SK-N-SH treated with all-trans-retinoic acid at 6 μM for 48 hours (cell line): ENCODE results near the gene PABPN1L.

Experiments
- ATAC-seq: fragments of 200-7000 bp; cut with Tn5 transposase; 3 replicates; pipeline ENCODE4 v1.9.1; 2020; ENCODE audit warnings: mild to moderate bottlenecking, moderate library complexity
- BACH2 ChIP-seq: fragments of 250-450 bp; sonication (Bioruptor Pico); IDR thresholded peaks from 2 replicates; pipeline ENCODE4 v1.9.0; 2021; ENCODE audit warnings: mild to moderate bottlenecking, borderline replicate concordance
- CREB5 ChIP-seq: fragments of 250-450 bp; sonication (Bioruptor Pico); IDR thresholded peaks from 2 replicates; pipeline ENCODE4 v1.5.1; 2020; ENCODE audit warnings: low read depth, mild to moderate bottlenecking, moderate library complexity
- CSDC2 ChIP-seq: fragments of 250-450 bp; sonication (Bioruptor Pico); IDR thresholded peaks from 2 replicates; pipeline ENCODE4 v1.5.0; 2020; ENCODE audit warnings: mild to moderate bottlenecking, moderate library complexity
- CSRNP3 ChIP-seq: fragments of 250-450 bp; sonication (Bioruptor Pico); IDR thresholded peaks from 2 replicates; pipeline ENCODE4 v1.5.1; 2021; ENCODE audit warnings: mild to moderate bottlenecking, moderate library complexity
- ESRRG ChIP-seq: fragments of 250-450 bp; sonication (Bioruptor Pico); IDR thresholded peaks from 2 replicates; pipeline ENCODE4 v1.6.1; 2021; ENCODE audit warnings: mild to moderate bottlenecking
- ISL1 ChIP-seq: fragments of 250-450 bp; sonication (Bioruptor Pico); IDR thresholded peaks from 2 replicates; pipeline ENCODE4 v2.1.2; 2022; ENCODE audit warnings: mild to moderate bottlenecking, moderate library complexity
- OSR1 ChIP-seq: fragments of 250-450 bp; sonication (Bioruptor Pico); IDR thresholded peaks from 2 replicates; pipeline ENCODE4 v1.8.0; 2022; ENCODE audit warnings: moderate library complexity, mild to moderate bottlenecking, inconsistent platforms
- POU6F1 ChIP-seq: fragments of 250-450 bp; sonication (Bioruptor Pico); IDR thresholded peaks from 2 replicates; pipeline ENCODE4 v1.8.0; 2021; ENCODE audit warnings: low read depth, mild to moderate bottlenecking, moderate library complexity, borderline replicate concordance
- PPARA ChIP-seq: fragments of 250-450 bp; sonication (Bioruptor Pico); IDR thresholded peaks from 2 replicates; pipeline ENCODE4 v1.5.0; 2020; ENCODE audit warnings: mild to moderate bottlenecking, borderline replicate concordance
- RARB ChIP-seq: fragments of 250-450 bp; sonication (Bioruptor Pico); IDR thresholded peaks from 2 replicates; pipeline ENCODE4 v1.8.0; 2021; ENCODE audit warnings: mild to moderate bottlenecking, moderate library complexity
- SNAI2 ChIP-seq: fragments of 250-450 bp; sonication (Bioruptor Pico); IDR thresholded peaks from 2 replicates; pipeline ENCODE4 v1.5.0; 2020; ENCODE audit warnings: mild to moderate bottlenecking, moderate library complexity
- TCF4 ChIP-seq: fragments of 250-450 bp; sonication (Bioruptor Pico); IDR thresholded peaks from 2 replicates; pipeline ENCODE4 v1.8.0; 2021; ENCODE audit warnings: mild to moderate bottlenecking, moderate library complexity, borderline replicate concordance
- TOX ChIP-seq: fragments of 250-450 bp; sonication (Bioruptor Pico); IDR thresholded peaks from 2 replicates; pipeline ENCODE4 v1.8.0; 2021; ENCODE audit warnings: mild to moderate bottlenecking, moderate library complexity, borderline replicate concordance
- ZC3H10 ChIP-seq: fragments of 250-450 bp; sonication (Bioruptor Pico); IDR thresholded peaks from 2 replicates; pipeline ENCODE4 v1.5.1; 2021; ENCODE audit warnings: mild to moderate bottlenecking, moderate library complexity
- ZFP3 ChIP-seq: fragments of 250-450 bp; sonication (Bioruptor Pico); IDR thresholded peaks from 2 replicates; pipeline ENCODE4 v1.5.0; 2020; ENCODE audit warnings: mild to moderate bottlenecking, moderate library complexity
- ZFP30 ChIP-seq: fragments of 450-650 bp; formaldehyde crosslinking; IDR thresholded peaks from 2 replicates; pipeline ENCODE4 v1.5.0; 2022; ENCODE audit warnings: mild to moderate bottlenecking, moderate library complexity
- ZNF565 ChIP-seq: fragments of 450-650 bp; formaldehyde crosslinking; conservative IDR thresholded peaks from 2 replicates; pipeline ENCODE4 v1.5.0; 2020; ENCODE audit warnings: low read depth, mild to moderate bottlenecking, moderate library complexity
- ZNF70 ChIP-seq: fragments of 450-650 bp; formaldehyde crosslinking; IDR thresholded peaks from 2 replicates; pipeline ENCODE4 v1.5.0; 2020; ENCODE audit warnings: mild to moderate bottlenecking, moderate library complexity
- ZNF8 ChIP-seq: fragments of 450-650 bp; formaldehyde crosslinking; IDR thresholded peaks from 2 replicates; pipeline ENCODE4 v1.5.0; 2020; ENCODE audit warnings: mild to moderate bottlenecking, moderate library complexity
- TF ChIP-seq, protein P1 (sequence below): fragments of 250-450 bp; sonication (Bioruptor Pico); IDR thresholded peaks from 2 replicates; pipeline ENCODE4 v1.8.0; 2020; ENCODE audit warnings: mild to moderate bottlenecking, moderate library complexity, borderline replicate concordance
- TF ChIP-seq, protein P2 (sequence below): fragments of 250-450 bp; sonication (Bioruptor Pico); IDR thresholded peaks from 2 replicates; pipeline ENCODE4 v1.5.0; 2020; ENCODE audit warnings: mild to moderate bottlenecking, moderate library complexity

PABPN1L gene

DNA sequence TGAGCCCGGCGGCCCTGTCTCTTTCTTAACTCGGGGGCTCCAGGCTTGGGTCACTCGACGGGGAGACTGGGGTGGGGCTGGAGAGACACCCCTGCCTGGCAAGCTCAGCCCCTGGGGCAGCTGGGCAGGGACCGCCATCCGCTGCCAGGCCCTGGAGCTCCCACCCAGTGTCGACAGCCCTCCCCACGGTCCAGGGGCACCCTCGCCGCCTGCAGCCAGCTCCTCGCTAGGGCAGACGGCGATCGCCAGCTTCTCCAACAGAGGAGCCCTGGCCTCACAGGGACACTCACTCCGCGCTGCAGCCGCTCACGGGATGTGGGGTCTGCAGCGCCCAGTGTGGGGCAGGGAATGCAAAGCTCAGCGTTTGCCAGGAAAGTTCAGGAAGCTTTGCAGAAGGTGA is 38.7 kb downstream of the PABPN1L start:
- TF ChIP-seq ZC3H10 (CRISPR knock-in tag), result no peak
- no peak for TF ChIP-seq ESRRG (CRISPR knock-in tag)
- no peak for TF ChIP-seq OSR1 (CRISPR knock-in tag)
- no peak for TF ChIP-seq PPARA (CRISPR knock-in tag)
- no peak for TF ChIP-seq BACH2 (CRISPR knock-in tag)
- no peak for TF ChIP-seq ZFP30 (CRISPR knock-in tag)
- TF ChIP-seq SNAI2 (CRISPR knock-in tag), result no peak
- no peak for TF ChIP-seq RARB
- TF ChIP-seq, protein P1, sequence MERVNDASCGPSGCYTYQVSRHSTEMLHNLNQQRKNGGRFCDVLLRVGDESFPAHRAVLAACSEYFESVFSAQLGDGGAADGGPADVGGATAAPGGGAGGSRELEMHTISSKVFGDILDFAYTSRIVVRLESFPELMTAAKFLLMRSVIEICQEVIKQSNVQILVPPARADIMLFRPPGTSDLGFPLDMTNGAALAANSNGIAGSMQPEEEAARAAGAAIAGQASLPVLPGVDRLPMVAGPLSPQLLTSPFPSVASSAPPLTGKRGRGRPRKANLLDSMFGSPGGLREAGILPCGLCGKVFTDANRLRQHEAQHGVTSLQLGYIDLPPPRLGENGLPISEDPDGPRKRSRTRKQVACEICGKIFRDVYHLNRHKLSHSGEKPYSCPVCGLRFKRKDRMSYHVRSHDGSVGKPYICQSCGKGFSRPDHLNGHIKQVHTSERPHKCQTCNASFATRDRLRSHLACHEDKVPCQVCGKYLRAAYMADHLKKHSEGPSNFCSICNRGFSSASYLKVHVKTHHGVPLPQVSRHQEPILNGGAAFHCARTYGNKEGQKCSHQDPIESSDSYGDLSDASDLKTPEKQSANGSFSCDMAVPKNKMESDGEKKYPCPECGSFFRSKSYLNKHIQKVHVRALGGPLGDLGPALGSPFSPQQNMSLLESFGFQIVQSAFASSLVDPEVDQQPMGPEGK (CRISPR knock-in tag), result no peak
- ATAC-seq, result no peak

GRCh38 chr16:88826070-88826840 is 40.2 kb downstream of the PABPN1L start:
- TF ChIP-seq TOX (CRISPR knock-in tag) (no peak), TCF4 (no peak), SNAI2 (CRISPR knock-in tag) (no peak), ZNF8 (no peak), CSDC2 (CRISPR knock-in tag) (no peak)
- no peak for ATAC-seq

- TF ChIP-seq OSR1 (CRISPR knock-in tag) (no peak), CSRNP3 (CRISPR knock-in tag) (no peak), ZNF70 (no peak), RARB (no peak), CREB5 (no peak), ZNF565 (CRISPR knock-in tag) (no peak), SNAI2 (CRISPR knock-in tag) (no peak), ESRRG (CRISPR knock-in tag) (no peak), ZFP3 (CRISPR knock-in tag) (no peak), POU6F1 (no peak), CSDC2 (CRISPR knock-in tag) (no peak), ZNF8 (no peak), ZFP30 (CRISPR knock-in tag) (no peak), ISL1 (CRISPR knock-in tag) (no peak), TCF4 (no peak)
- TF ChIP-seq, protein P1 (CRISPR knock-in tag), result no peak
- TF ChIP-seq, protein P2, sequence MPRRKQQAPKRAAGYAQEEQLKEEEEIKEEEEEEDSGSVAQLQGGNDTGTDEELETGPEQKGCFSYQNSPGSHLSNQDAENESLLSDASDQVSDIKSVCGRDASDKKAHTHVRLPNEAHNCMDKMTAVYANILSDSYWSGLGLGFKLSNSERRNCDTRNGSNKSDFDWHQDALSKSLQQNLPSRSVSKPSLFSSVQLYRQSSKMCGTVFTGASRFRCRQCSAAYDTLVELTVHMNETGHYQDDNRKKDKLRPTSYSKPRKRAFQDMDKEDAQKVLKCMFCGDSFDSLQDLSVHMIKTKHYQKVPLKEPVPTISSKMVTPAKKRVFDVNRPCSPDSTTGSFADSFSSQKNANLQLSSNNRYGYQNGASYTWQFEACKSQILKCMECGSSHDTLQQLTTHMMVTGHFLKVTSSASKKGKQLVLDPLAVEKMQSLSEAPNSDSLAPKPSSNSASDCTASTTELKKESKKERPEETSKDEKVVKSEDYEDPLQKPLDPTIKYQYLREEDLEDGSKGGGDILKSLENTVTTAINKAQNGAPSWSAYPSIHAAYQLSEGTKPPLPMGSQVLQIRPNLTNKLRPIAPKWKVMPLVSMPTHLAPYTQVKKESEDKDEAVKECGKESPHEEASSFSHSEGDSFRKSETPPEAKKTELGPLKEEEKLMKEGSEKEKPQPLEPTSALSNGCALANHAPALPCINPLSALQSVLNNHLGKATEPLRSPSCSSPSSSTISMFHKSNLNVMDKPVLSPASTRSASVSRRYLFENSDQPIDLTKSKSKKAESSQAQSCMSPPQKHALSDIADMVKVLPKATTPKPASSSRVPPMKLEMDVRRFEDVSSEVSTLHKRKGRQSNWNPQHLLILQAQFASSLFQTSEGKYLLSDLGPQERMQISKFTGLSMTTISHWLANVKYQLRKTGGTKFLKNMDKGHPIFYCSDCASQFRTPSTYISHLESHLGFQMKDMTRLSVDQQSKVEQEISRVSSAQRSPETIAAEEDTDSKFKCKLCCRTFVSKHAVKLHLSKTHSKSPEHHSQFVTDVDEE (CRISPR knock-in tag), result no peak
- ATAC-seq, result no peak
These were observed 41.3 kb downstream of the PABPN1L start for GRCh38 chr16:88825146-88825545.
